ENCODE results near the gene GOT1.

The GOT1 gene

DNA sequence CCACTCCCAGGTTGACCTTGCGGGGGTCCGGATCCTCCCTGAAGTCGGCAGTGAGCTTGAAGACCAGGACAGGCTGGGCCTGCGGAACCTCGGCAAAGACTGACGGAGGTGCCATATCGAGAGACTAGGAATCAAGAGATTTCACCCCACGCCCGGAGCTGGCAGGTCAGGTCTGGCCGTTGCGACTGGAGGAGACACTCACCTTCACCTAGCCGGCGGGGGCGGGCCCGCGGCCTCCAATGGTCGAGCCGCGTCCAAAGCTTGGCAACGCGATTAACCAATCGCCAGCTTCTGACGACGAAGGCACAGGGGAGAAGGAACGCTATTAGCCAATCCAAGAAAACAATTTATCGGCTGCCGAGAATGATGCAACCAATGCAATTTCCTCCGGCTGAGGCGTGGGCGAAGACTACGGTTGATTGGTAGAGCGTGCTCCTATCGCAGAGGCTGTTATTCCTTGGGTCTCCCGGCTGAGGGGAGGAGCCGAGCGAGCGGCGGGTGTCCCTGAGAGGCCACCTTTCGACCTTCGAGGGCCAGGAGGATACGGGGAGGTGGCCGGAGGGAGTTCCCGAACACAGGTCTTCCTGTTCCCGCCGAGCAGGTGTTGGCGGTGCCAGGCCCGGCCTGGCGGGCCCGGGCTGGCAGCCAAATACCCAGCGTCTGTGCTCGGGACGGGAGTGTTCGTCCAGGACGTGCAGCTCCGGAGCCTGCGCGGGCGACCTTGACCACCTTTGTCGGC, at the start of gene GOT1:
GOT1 (minus strand) TSS at position 174 of the 739 bp plus-strand sequence; CDS start at position 115, 59 bp downstream.
- DNase-seq: peak; percentile 84 to 96 (median 92)

DNA sequence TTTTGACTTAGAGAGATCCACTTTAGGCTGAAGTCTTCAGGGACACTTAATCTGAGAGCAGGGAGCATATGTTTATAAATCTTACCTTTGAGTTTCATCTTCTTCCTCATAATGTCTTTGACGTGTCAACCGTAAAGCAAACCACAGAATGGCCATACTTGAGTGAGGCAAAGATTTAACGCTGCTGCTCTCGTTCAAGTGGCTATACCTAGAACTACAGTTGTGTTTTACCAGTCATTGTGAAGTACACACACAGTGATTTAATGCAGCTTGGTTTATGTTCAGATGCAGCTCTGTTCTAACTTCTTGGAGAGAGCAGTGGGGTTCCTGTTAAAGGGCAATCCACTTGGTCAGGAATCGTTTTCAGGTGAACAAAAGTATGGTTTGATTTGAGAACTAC, 39.9 kb upstream of the GOT1 start:
- no peak for DNase-seq

DNA sequence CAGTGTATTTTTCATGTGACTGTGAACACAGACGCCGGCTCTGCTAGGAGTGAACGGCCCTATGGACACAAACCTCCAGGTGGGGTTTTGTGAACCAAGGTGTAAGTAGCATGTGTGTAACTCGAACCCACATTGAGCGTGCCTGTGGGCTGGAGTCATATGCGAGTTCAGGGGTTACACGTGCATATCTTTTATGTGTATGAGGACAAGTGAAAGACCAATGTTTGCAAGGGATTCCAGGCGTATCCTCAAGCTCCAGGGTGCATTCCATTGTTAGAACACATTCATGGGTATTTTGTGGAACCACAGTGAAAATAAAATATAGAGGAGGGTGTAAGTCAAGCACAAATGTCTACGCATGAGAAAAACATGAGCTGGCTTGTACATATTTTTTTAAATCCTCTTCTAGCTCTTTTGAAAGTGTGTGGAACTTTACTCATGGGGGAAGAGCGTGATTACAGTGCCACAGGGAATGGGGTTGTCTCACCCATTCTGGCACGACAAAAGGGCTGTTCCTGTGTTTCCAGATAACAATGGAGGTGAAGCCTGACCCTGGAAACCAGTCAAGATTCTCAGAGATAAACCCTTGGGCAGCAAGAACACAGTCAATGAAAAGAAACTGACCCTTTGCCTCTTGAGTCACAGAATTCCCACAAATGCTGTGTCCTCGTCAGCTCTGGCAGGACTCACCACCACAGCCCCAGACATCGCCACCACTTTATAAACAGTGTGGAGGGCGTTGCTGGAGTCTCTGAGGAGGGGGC, 37.0 kb upstream of the GOT1 start:
- DNase-seq: no peak

DNA sequence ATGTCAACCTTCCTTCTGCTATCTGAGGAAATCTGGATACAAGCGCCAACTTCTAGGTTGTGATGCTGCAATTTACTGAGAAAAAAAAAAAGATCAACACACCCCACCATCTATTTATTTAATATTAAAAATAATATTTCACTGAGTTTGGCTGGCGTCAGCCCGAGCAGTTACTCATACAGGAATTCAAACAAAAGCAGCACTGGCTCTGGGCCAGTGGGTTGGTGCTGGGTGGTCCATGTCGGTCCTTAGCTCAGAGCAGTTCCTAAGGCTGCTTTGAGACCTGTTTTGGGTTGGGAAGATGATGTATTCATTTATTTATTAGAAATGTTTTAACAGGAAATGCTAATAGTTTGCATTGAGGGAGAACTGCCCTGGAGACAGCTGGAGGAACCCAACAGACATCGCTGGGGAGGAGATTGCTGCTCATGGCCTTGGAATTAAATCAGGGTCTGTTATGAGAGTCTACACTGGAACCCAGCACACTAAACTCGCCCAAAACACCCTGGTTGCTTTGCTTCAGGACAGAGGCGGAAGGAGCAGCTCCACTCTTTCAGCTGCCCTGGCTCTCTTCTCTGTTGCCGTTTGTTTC, 36.3 kb upstream of the GOT1 start:
- no peak for DNase-seq

DNA sequence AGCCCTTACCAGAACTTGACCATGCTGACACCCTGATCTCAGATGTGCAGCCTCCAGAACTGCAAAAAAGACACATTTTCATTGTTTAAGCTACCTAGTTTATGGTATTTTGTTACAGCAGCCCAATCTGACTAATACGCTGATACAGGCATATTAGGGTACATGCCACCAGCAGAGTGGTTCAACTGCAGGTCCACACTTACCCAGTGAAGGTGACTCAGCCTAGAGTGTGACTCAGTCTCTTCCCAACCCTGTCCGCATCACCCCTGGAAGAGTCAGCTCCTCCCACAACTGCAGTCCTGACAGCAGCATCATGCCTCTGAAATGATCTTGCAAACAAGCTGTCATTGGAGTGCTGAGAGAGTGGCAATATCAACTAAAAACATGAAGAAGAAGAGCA, 30.8 kb upstream of the GOT1 start:
- no peak for DNase-seq

DNA sequence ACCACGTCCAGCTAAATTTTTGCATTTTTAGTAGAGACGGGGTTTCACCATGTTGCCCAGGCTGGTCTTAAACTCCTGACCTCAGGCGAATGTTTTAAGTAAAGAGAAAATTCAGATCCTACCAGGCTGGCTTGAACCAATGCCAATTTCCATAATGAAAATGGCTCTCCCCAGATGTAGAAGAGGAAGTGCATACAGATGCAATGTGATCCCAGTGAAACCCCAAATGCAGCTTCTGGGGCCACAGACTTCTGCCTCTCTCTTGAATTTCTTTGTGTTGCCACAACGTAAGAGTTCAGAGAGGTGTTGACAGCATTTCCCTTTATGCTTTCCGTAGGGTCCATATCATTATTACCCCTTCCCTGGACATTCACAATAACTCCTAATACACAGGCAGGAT, 29.6 kb upstream of the GOT1 start:
- DNase-seq: no peak

DNA sequence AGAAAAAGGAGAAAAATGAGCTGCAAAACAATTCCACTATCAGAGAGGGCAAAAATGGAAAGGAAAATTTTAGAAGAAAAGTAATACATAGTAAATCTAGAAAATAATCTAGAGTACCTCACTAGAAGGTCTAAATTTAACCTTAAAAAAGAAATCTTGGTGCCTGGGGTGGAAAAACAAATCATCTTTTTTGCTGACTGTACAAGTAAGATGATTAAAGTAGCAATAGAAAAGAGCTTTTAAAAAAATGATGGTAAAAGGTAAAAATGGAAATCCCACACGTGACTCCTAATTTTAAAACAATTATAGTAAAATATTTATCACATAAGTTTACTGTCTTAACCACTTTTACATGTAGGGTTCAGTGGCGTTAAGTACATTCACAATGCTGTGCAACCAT, 28.8 kb upstream of the GOT1 start:
- DNase-seq: no peak

DNA sequence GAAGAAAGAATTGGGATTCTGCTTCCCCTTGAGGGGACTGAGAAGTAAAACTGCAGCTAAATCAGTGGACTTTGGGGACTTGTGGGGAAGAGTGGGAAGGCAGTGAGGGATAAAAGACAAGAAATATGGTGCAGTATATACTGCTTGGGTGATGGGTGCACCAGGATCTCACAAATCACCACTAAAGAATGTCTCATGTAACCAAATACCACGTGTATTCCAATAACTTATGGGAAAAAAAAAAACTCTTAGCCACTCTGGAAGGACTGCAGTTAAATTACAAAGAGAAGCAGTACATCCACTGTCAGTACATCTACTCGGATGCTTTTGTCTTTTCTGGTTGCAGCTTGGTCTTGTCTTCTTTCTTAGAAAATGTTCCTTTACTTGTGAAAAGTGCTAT, 27.4 kb upstream of the GOT1 start:
- DNase-seq: no peak

DNA sequence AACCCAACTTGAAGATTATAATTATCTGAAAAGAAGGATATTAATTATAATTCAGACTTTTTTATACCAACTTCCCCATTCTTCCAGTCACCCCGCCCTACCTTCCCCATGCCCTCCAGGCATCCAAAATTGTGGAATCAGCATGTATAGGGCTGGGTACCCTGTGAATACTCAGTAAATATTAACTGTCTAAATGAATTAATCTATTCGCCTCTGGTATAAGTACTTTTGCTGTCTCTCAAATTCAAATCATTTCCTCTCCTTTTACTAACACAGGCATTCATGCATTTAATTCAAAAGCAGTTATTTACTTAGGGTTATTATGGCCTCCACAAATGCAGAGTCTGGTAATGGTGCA, 26.5 kb upstream of the GOT1 start:
- DNase-seq: no peak

GRCh38 chr10:99456207-99456930, 25.9 kb upstream of the GOT1 start:
- DNase-seq: no peak

- DNase-seq: no peak
Measured at GRCh38 chr10:99451981-99452380, 21.6 kb upstream of the GOT1 start.

DNA sequence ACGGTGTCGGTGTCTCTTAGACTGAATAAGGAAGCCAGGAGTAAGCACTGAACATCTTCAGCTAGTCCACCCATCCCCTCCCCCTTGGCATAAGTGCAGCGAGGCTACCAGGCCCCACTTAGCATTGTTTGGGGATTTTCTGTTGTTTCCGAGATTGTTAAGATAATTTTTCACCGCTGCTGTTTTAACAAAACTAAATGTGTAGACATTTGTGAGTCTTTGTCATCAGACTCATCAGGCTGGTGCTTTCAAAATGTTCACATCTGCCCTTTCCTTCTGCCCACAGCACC, 21.0 kb upstream of the GOT1 start:
- no peak for DNase-seq

DNA sequence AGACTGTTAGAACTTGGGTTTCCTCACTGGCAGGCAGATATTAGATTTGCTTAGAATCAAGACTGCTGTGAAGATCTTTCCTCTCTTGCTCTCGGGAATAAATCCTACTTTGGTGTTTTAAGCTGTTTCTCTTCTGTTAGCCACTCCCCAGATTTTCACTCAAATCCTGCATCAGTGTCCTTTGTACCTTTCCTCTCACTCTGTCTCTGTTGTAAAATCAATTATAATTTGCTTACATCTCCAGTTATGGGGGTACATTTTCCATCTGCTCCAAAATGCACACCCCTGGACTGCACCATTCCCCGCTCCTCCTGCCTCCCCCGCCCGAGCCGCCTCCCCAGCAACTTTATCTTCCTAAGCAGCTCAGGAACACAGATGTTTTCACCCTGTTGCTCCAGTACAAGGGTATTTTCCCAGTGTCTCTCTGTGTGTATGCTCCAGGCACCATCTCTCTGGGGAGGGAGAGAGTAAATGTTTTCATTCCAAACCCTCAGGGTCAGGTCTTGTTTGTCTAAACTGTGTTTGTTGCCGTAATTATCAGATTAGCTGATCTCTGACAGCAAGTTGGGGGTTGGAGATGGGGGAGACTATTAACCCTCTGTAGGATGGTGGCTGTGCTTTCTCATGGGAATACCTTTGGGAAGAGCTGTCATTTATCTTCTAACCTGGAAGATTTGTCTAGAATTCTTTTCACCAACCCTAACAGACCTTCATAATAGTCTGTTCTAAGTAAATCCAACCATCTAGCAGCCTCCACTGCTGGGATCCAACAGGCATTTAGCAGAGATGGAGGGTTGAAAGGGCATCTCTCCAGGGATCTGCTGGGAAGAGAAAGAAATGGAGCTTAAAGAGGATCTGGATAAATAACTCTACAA, 20.4 kb upstream of the GOT1 start:
- DNase-seq: no peak

DNA sequence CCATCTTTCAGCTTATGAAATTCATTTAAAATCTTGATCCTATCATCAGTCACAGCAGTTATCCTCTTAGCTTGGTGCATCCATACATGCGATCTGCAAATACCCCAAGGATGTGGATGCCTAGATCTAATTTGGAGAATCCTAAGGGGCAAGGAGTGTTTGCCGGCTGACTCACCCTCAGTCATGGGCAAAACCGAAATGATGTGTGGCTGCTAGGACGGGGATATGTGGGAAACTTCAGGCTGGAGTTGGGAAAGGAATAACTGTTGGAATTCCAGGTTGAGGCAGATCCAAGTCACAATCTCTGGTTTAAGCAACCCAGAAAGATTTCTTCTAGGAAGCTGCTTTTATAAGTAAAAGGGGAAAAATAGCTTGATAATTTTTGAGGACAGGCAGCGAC, 19.7 kb upstream of the GOT1 start:
- no peak for DNase-seq

GRCh38 chr10:99449023-99449422, 18.6 kb upstream of the GOT1 start:
- DNase-seq: no peak

DNA sequence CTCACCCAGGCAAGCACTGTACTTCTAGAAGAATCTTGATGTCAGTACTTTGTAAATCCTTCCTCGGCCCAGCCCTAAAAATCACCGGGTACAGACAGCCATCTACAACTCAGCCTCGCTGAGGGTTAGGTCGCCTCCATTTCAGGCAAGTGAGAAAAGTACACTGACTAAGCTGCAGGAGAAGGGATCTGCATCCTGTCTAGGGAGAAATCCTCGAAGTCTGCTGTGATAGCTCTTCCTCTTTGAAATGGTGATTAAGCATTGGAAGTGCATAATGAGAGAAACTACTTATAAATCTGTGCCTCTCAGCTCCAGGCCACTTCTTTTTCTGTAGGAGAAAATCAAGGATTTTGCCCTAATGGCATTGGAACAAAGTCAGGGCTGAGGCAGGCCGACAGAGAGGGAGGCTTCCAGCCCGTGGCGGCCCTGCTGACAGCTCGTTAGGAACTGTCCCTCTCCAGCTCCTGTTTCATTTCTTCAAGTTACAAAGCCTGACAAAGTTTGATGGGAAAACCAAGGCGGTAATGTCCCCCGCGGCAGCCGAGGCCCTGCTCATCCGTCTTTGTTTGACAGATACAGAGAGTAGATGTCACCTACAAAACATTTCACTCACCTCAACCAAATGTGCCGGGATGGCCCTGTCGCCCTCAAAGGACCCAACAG, 14.1 kb upstream of the GOT1 start:
- DNase-seq: no peak

DNA sequence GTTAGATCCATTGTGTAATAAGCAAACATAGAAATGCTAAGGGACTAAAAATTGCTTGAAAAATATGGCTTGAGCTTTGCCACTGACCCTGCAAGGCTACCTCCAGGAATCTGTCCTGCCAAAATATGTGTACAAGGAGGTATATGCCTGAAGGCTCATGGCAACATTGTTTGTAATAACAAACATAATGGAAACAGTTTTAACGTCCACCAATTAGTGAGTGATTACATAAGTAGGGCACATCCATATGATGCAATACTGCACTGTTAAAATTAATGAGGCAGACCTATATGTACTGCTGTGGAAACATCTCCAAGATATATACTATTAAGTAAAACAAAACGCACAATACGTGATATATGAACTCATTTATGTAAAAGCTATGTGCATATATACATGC, 13.1 kb upstream of the GOT1 start:
- DNase-seq: no peak

DNA sequence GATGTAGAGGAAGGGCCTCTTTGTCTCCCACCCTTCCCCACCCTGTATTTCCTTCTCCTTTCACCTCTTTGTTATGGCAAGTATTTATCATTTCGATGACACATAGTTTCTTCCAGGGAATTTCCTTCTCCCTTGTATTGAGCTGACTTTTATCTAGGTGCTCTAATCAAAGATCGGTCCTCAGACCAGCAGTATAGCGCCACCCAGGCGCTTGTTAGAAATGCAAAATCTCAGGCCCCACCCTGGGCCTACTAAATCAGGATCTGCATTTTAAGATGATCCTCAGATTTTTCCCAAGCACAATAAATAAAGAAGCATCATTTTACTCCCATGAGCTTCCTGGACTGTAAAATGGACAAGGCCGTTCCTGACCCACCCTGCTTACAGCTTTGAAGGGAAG, 12.0 kb upstream of the GOT1 start:
- DNase-seq: no peak

DNA sequence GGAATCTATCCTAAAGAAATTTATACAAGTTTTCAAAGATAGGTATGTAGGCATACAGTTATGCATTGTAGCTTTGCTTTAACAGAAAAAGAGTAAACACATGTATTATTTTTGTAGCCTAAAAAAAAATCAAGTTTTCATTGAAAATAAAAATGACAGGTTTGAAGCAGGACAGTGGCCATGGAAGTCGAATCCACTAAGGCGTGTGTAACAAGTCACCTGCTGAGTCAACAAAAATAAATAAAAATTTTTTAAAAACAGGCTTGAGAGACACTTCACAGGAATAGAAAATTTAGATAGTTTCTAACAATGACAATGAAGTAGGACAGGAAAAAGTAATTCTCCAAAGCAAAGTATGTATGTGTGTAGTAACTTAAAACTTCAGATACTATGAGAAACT, 8.5 kb upstream of the GOT1 start:
- DNase-seq: no peak

DNA sequence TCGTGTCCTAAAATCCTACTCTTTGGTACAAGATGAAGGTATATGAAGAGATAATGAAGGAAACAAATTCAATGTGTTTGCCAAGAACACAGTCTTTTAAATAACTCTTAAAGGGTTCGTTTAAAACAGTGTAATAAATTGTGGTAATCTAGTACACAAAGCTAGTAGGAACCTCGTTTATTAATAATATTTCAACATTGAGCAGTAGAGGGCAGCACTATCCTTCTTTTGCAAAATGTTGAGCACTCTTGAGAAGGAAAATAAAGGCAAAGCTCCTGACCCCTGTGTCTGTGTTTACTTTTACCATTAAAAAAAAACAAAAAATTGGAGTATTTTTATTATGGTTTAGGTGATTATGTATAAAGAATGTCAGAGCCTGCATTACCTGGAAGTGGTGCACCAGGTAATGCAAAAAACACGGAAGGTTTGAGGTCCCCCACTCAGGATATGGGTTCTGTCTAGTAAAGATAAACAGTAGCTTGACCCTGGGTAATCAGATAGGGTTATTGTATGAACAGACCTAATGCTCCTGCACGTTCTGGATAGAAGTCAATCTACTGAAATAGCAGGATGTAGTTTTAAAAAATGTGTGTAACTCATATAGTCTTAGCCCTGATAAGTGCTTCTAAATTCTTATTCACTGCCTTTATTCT, 5.7 kb upstream of the GOT1 start:
- DNase-seq: peak in 2 of 6 experiments; percentile 30 to 41

DNA sequence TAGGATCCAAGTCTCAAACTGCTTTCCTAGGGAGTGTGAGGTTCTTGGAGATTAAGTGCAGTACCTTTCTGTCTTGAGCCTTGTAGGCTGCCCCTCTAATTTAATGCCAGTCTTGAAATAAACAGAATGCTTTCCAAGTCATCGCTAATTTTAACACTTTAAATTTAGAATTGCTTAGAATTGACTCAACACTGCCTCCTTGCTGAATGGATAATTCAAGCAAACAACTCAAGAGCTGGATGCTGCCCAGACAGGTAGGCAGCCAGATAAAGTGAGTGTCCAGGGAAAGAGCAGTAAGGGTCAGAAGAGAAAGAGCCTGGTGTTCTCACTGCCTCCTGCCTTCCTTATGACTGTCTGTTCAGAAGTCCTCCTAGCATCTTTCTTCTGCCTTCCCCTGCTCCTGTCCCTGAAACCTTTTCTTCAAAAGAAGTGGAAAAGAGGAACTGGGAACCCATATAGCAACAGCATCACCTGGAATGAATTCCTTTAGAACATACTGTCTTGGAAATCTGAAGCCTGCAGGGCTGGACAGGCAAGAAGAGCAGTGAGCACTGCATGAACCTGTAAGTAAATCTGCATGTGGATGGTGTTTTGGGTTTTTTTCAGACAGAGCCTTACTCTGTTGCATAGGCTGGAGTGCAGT, 3.1 kb upstream of the GOT1 start:
- DNase-seq: no peak

All from stimulated activated naive CD4-positive, alpha-beta T cell (primary cell).